Prostate gland (tissue), 2 donors: Measurements from ENCODE around the gene ZNF761.
"Not testable (repeated sequence)": the region's sequence is repeated elsewhere in the genome, so short reads cannot be mapped to it uniquely, and the experiment has no call there.

Source experiments
- POLR2A ChIP-seq: fragments of 450-650 bp; IDR thresholded peaks from one replicate; pipeline ENCODE4 v1.6.1; 2016; ENCODE audit warnings: antibody characterized with exemption, mild to moderate bottlenecking
- TF ChIP-seq, protein P1 (sequence below), 4 experiments: fragments of 200-600 bp in 2 of 4; fragments of 450-650 bp in 2 of 4; sonication (generic) in 2 of 4; IDR thresholded peaks; 1 replicate in 3 of 4; 2 replicates in 1 of 4; pipeline ENCODE4 v1.5.1; 2016 to 2019; ENCODE audit warnings: antibody characterized with exemption in 4 of 4, mild to moderate bottlenecking in 2 of 4, moderate library complexity in 2 of 4

DNA sequence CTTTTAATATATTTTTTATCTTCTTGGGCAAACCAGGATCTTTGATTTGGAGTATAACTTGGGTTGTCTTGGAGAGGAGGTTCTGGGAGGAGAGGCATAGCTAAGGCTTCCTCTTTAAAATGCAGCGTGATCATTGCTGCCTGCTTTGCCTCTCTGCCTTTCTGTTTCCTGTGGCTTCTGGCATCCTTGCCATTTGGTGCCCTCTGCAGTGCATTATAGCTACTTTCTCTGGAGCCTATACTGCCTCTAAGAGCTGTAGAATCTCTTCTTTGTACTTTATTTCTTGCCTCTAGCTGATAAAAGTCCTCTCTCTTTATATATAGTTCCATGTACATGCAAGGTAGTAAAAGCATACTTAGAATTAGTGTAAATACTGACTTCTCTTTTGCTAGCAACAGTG is 43.0 kb downstream of the ZNF761 start:
- TF ChIP-seq, protein P1, sequence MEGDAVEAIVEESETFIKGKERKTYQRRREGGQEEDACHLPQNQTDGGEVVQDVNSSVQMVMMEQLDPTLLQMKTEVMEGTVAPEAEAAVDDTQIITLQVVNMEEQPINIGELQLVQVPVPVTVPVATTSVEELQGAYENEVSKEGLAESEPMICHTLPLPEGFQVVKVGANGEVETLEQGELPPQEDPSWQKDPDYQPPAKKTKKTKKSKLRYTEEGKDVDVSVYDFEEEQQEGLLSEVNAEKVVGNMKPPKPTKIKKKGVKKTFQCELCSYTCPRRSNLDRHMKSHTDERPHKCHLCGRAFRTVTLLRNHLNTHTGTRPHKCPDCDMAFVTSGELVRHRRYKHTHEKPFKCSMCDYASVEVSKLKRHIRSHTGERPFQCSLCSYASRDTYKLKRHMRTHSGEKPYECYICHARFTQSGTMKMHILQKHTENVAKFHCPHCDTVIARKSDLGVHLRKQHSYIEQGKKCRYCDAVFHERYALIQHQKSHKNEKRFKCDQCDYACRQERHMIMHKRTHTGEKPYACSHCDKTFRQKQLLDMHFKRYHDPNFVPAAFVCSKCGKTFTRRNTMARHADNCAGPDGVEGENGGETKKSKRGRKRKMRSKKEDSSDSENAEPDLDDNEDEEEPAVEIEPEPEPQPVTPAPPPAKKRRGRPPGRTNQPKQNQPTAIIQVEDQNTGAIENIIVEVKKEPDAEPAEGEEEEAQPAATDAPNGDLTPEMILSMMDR (IDR thresholded peaks at IDR 0.05): peak in 2 of 4 experiments; percentile 9 to 29
- not testable (repeated sequence) for TF ChIP-seq POLR2A
